C4-2B (cell line): Measurements from ENCODE around the gene DIAPH2.

Experiments used
- ZFX ChIP-seq: fragments of 450-650 bp; IDR thresholded peaks from 2 replicates; pipeline ENCODE4 v1.6.1; 2017
- TF ChIP-seq, protein P1 (sequence below): fragments of 450-650 bp; conservative IDR thresholded peaks from 2 replicates; pipeline ENCODE4 v1.5.1; 2017; ENCODE audit warnings: mild to moderate bottlenecking

- TF ChIP-seq, protein P1, sequence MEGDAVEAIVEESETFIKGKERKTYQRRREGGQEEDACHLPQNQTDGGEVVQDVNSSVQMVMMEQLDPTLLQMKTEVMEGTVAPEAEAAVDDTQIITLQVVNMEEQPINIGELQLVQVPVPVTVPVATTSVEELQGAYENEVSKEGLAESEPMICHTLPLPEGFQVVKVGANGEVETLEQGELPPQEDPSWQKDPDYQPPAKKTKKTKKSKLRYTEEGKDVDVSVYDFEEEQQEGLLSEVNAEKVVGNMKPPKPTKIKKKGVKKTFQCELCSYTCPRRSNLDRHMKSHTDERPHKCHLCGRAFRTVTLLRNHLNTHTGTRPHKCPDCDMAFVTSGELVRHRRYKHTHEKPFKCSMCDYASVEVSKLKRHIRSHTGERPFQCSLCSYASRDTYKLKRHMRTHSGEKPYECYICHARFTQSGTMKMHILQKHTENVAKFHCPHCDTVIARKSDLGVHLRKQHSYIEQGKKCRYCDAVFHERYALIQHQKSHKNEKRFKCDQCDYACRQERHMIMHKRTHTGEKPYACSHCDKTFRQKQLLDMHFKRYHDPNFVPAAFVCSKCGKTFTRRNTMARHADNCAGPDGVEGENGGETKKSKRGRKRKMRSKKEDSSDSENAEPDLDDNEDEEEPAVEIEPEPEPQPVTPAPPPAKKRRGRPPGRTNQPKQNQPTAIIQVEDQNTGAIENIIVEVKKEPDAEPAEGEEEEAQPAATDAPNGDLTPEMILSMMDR = no peak
- no peak for TF ChIP-seq ZFX
These were observed 505.0 kb downstream of the DIAPH2 start for GRCh38 chrX:97189668-97190067.
